Posterior vena cava (tissue), 2 donors: ENCODE results near the gene CYB5R3. TPM values are rescaled to one million over a fixed set of nuclear protein-coding genes. Genes with fewer than 3 reads are reported as not detected.

ENCODE experiments used
- DNase-seq: peaks from one replicate; pipeline ENCODE4 v3.0.0-alpha.2; 2020; ENCODE audit warnings: low spot score
- intact Hi-C, 2 donors: fragments of 100-400 bp; cut with DNase I; formaldehyde crosslinking; loops; one replicate each; pipeline versions ENCODE4 v1.14.1 to v1.14.2; 2022 to 2023
- long read RNA-seq, 2 donors: library from polyadenylated mRNA; unstranded; transcript quantifications; one replicate each; pipeline ENCODE4 v2.0.0, GENCODE V29; 2020 to 2021
- total RNA-seq, 2 donors: library from RNA; stranded (reverse); fragmentation: NEBNext Ultra II Directional; extraction: Animal tissue kit (Norgen Biotek cat#: 25700); gene quantifications; one replicate each; pipeline ENCODE4 v1.2.1, GENCODE V29; 2021
- donor health status: DM: yes; HTN: yes; CAD: no.
- donor health status: DM: yes; HTN: yes; CAD: no.

CYB5R3 gene
- 100 to 1,000 TPM; 443 to 468 TPM for total RNA-seq
- long read RNA-seq, donor 1, transcript CYB5R3-201 (9 exons, 2,124 nt), result major isoform, 398 of 474 reads
- long read RNA-seq, donor 1, transcript CYB5R3-204 (8 exons, 1,849 nt), result minor isoform, 32 of 474 reads
- long read RNA-seq, donor 1, partial matches to known transcripts, result 10 of 474 reads
- long read RNA-seq, donor 1, other reads (novel, unspliced or antisense), result 31 of 474 reads
- long read RNA-seq, donor 2, transcript CYB5R3-204 (8 exons, 1,849 nt), result minor isoform, 22 of 1,358 reads
- long read RNA-seq, donor 2, transcript CYB5R3-208 (6 exons, 3,938 nt), result minor isoform, 7 of 1,358 reads
- long read RNA-seq, donor 2, transcript CYB5R3-201 (9 exons, 2,124 nt), result major isoform, 1,219 of 1,358 reads
- long read RNA-seq, donor 2, partial matches to known transcripts, result 35 of 1,358 reads
- long read RNA-seq, donor 2, other reads (novel, unspliced or antisense), result 73 of 1,358 reads

DNA sequence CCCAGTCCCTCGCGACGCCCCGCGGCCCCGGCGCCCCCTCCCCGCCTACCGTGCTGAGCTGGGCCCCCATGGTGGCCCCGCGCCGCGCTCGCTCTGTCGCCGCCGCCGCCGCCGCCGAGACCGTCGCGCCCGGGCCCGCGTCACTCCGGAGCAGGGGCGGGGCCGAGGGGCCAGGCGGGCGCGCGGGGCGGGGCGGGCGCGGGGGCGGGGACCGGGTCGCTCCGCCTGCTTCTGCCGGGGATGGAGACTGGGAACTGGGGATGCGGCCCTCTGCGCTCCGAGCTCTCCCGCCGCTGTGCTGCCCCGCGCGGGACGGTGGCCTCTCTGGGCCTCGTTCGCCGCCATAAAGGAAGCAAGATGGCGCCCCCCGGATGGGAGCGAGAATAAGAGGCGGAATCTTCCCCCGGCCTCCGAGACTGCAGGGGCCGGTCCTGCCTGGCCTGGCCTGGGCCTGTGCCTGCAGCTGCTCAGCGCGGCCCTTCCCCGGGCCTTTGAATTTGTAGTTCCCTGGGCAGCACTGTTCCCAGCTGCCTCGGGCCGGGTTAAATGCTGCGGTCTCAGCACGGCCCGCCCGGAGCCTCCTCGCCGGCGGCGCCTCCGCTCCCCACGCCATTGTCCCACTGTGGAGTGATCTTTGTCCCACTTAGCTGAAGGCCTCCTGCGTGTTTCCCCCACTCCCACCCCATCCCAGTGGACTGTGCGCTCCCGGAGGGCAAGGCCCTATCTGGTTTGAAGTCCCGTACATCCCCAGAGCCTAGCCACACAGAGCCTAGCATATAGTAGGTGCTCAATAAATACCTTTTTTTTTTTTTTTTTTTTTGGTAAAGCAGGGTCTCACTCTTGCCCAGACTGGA, at the start of gene CYB5R3:
Gene CYB5R3 (minus strand): TSS at position 147 of the 854 bp plus-strand sequence. CDS start 77 bp downstream, at position 70.
- peak; percentile 95 for DNase-seq
- intact Hi-C loops, result no loop called here

DNA sequence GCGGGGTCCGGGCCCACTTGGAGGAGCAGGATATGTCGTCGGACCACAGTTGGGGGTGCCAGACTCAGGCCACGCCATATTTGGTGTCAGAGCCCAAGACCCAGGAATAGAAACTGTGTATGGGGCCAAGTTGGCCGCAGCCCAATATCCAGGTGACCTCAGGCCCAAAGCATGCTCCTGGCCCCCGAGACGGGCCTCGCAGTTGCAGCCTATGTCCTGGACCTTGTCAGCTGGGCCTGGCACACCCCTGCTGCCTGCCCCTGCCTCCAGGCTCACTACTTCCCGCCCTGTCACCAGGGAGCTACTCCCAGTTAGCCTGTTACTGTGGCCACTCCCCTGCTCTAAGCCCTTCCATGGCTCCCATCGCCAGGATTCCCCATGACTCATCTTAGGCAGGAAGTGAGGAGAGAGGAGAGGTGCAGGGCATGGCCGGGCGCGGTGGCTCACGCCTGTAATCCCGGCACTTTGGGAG, 48.4 kb upstream of the CYB5R3 start:
- DNase-seq, result peak; percentile 92
- intact Hi-C loops, result no loop called here

DNA sequence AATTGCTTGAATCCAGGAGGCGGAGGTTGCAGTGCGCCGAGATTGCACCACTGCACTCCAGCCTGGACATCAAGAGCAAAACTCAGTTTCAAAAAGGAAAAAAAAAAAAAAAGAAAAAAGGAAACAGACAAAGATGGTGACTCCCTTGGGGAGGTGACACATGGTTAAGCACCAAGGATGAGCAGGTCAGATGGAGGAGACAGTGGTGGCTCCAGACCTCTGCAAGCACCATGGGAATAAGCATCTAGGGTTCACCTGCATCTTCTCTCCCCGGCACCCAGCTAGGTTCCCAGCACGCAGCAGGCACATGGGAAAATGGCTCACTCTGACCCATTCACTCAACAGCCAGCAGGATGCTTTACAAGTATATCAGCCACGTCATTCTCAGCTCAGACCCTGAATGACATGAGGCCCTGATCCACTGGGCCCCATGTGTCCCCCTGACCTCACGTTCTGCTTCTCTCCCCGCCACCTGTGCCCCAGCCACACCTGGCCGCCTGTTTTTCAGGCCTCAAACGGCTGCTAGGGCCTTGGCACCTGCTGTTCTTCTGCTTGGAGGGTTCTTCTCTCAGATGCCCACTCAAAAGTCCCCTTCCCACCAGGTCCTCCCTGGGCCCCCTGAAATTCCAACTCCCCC, 47.3 kb upstream of the CYB5R3 start:
- no peak for DNase-seq
- intact Hi-C loops, result no loop called here

DNA sequence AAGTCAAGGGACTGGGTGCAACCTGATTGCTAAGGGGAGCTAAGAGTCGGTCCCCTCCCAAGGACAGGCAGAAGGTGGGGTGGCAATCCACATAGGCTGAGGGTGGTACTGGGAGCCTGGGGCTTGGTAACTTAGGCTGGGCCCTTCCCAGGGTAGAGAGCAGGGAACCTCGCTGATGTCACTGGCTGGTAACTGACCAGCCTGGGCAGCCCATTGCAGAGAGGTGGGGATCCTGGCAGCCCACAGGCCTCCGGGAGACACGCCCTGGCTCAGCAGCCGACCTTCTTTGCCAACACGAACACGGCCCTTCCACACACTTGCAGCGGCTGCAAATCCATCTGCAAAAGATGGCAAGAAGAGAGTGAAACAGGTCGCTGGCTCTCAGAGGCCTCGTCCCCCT, 46.1 kb upstream of the CYB5R3 start:
- intact Hi-C loops, result no loop called here
- no peak for DNase-seq

DNA sequence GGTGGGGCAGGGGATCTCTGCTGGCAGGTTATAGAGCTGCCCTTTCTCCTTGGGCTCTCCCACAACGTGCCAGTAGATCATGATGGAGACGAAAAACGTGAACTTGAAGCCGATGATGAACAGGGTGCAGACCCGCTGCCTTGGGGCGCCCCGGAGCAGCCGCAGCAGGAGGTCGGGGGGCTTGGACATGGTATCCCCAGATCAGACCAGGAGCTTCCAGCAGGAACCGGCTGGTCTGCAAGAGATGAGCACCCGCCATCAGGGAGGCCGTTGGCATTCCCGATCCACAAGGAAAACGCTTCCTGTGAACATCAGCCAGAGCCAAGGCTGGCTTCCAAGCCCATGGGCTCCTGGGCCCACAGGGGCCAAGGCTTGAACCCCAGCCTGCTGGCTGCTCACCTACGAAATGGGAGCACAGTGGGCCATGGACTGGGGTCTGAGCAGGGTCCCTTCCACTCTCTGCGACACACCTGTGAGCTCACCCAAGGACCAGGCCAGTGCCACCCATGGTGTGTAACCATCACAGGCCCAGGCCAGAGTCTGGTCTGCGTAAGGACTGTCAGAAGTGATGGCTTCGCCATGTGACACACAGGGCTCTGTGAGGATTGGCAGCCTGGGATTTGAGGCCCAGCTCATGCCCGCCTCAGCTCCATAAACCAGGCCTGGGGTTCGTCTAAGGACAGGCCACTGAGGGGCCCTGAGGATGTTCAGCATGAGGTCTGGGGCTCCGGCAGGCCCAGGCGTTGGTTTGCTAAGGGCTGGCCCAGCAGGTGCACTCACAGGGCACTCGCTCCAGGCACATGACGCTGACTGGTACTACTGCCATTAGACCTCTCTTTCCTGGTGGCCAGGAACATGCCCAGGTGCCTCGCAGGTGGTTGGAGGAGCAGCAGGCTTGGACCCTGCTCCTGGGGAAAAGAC, 44.8 kb upstream of the CYB5R3 start:
- intact Hi-C loops, result no loop called here

DNA sequence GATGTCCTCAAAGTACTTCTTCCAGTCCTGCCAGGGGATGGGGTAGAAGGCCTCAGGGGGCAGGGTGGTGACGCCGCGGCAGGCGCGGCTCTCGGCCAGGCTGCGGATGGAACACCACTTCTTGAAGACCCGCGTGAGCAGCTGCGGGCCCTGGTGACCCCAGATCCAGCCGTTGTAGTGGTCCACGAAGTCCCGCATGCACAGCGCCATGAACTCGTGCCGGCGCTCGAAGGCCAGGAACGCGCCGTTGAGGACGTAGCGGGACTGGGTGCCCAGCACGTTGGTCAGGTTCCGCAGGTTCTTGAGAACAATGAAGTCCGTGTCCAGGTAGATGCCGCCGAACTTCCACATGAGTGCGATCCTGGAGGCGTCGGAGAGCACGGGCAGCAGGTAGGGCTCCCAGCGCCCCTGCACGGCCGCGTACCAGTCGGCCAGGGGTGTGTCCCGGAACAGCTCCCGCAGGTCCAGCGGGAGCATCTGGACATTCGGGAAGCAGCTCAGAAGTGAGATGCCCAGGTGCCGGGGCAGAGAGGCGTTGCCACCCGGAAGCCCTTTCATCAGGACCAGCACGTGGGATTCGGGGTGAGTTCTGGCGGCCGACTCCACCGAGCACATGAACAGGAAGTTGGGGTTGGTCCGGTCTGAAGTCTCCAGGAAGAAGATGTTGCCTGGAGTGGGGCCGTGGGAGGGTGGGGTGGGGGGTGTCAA, 44.0 kb upstream of the CYB5R3 start:
- DNase-seq, result no peak
- intact Hi-C loops, result no loop called here

More for the DNA sequence above, 44.8 kb upstream of the CYB5R3 start:
- no peak for DNase-seq

DNA sequence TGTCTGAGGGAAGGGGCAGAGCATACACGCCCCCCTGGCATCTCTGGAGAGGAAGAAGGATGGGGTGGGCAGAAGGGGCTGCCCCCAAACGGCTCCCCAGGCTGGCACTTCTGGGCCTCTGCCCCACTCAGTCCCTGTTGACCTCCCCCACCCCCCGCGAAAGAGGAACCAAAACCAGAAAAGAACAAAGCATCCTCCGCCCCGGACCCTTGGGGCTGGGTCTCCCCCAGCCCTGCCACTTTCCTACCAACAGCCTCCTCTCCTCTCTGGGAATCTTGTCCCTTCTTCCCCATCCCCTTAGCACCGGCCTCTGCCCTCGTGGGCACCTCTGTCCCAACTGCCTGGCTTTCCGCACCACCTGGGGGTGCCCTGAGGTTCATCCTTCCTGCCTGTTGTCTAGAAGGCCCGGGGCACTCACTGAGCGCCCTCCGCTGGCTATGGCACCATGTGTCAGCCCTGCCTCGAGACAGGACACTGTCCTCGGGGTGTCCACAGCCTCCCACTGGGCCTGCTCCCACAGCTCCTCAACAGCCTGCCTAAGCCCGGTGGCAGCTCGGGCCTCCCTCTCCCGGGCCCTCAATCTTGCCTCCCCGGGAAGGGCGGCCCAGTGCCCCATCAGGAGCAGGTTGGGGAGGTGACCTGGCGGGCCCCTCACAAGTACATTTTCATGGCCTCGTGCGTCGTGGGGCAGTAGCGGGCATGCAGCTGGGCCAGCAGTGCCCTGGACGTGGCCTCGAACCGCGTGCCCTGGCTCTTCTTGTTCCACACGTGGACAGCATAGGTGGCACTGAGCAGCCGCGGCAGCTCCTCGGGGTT, 43.3 kb upstream of the CYB5R3 start:
- DNase-seq, result no peak
- intact Hi-C loops, result no loop called here

DNA sequence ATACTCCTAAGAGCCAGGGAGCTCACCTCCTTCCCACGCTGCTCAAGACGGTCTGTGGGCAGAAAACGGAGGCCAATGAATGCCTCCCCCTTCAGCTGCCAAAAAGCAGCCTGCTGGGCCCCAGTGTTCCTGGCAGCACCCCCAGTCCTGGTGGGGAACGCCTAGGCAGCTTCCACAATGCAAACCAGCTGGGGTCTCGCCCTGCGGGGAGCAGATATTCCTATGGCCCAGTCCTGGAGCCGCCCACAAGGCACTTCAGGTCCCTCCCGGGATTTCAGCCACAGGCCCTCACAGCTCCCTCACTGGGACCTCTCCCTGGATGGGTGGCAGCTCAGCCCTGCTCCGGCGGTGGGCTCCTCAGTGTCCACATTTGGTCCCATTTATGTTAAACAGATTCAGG, 42.2 kb upstream of the CYB5R3 start:
- no peak for DNase-seq

DNA sequence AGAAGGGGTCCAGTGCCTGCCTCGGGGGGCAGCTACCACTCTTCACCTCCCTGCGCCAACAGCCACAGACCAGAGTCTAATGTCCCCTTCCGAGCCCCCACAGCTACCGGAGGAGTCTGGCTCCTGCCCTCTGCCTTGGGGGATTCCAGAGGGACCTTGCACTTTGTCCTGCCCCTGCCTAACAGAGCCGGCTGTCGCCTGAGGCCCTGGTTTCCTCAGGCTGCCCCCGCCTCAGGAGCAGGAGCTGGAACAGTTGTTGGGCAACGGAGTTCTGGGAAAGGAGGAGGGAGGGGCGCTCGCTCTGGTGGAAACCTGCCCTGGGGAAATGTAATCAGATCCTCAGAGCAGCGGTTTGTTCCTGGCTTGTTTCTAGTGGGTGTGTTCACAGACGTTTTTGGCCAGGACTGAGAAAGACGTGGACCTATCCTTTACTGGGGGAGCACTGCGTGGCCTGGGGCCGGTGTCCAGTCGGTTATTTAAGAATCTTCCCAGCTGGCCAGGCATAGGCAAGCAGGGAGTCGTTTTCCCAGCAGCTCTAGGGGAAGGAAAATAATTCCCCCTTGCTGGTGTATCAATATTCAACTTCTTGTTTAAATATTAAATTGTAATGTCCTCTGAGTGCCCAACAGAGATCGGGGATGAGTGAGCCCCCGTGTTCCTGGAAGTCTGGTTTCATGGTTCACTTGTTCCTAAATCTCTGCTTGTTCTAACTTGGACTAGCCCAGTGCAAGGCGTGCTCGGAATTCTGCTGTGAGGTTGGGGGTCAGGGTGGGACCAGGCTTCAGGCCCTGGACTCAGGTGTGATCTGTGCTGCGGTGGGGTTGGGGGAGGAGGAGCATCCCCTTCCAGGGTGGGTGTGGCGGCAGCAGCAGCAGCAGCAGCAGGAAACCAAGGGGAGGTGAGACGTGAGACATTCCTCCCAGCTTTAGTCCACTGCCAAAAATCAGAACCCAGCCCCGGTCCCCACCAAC, 39.3 kb upstream of the CYB5R3 start:
- DNase-seq, result peak; percentile 95
- intact Hi-C loops, result loop anchor here in 1 of 2 donors (5.0 kb wide), 1 partner anchor 69 kb away; no protein-coding TSS in a partner anchor

More for the DNA sequence above, 42.2 kb upstream of the CYB5R3 start:
- intact Hi-C loops, result no loop called here

DNA sequence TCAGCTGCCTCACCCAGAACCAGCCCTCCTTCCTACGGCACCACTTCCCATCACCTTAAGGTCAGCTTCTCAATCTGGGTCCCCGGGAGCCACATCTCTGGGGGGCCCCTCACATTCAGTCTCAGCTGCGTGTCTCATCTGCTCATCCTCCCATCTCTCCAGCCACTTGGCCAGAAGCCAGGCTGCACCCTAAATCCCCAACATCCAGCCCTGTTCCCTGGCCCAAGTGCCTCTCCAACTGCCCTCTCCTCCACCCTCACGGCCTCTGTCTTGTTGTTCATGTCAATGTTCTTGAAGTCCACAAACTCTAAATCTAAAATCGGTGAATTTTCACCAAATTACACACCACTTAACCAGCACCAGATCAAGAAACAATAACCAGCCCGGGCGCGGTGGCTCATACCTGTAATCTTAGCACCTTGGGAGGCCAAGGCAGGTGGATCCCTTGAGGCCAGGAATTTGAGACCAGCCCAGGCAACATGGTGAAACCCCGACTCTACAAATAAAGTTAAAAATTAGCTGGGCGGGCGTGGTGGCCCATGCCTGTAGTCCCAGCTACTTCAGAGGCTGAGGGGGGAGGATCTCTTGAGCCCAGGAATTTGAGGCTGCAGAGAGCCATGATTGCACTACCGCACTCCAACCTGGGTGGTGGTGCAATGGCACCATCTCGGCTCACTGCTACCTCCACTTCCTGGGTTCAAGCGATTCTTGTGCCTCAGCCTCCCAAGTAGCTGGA, 37.7 kb upstream of the CYB5R3 start:
- intact Hi-C loops, result loop anchor here in 1 of 2 donors (5.0 kb wide), 1 partner anchor 70 kb away; no protein-coding TSS in a partner anchor
- DNase-seq, result no peak

DNA sequence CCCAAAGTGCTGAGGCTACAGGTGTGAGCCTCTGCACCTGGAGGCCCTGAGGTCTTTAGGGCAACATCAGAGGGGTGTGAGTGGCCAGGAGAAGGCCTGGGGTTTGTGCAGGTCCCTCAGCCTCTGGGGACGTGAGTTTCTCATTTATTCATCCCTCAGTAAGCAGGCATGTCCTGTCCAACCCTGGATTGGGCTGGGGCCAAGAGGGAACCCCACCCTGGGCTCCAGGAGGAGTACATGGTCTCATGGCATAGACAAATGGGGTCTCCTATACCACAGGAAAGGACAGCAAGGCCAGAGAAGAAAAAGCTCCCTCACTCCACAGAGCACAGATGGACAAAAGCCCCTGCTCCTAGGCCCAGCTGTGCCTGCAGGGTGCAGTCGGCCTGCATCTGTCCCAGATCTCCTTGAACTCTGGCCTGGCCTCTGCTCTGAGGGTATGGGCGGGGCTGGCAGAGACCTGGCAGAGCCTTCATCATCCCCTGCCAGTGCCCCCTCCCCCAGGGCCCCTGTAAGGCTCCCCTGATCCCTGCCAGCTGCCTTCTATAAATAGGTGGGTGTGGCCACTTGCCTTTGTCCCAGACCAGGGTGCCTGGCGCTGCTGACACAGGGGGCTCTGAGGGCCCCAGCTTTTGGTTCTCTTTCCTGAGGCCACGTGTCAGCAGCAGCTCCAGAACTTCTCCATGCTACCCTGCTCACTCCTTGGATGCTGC, 36.9 kb upstream of the CYB5R3 start:
- intact Hi-C loops, result loop anchor here in 1 of 2 donors (5.0 kb wide), 1 partner anchor 71 kb away; no protein-coding TSS in a partner anchor
- DNase-seq, result no peak

DNA sequence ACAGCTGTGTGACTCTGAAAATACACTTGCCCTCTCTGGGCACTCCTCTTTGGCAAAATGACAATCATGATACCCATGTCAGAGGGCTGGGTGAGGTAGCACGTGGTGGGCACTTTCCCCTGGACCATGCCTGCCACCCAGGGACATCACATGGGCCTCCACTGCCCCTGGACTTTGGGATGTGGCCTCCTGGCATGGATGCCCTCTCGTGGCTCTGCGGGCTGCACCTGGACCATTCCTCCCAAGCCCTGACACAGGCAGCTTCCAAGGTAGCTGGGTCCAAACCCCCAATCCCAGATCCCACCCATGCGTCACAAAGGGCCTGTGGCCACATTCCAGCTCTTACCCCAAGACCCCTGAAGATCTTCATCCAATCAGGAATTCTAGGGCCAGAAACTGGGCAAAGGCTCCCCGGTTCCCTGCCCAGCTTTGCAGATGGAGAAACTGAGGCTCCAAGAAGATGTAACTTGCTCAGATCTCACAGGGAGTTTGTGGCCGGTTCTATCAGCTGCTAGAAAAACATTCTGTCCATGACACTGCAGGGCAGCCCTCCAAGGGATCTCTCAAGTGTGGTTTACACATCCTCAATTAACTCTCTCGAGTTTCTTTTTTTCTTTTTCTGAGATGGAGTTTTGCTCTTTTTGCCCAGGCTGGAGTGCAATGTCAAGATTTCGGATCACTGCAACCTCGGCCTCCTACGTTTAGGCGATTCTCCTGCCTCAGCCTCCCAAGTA, 35.4 kb upstream of the CYB5R3 start:
- intact Hi-C loops, result loop anchor here (5.0 kb wide), 2 partner anchors 38 to 73 kb away; partner anchors contain the start of gene A4GALT (in 1 of the 2)
- DNase-seq, result no peak

DNA sequence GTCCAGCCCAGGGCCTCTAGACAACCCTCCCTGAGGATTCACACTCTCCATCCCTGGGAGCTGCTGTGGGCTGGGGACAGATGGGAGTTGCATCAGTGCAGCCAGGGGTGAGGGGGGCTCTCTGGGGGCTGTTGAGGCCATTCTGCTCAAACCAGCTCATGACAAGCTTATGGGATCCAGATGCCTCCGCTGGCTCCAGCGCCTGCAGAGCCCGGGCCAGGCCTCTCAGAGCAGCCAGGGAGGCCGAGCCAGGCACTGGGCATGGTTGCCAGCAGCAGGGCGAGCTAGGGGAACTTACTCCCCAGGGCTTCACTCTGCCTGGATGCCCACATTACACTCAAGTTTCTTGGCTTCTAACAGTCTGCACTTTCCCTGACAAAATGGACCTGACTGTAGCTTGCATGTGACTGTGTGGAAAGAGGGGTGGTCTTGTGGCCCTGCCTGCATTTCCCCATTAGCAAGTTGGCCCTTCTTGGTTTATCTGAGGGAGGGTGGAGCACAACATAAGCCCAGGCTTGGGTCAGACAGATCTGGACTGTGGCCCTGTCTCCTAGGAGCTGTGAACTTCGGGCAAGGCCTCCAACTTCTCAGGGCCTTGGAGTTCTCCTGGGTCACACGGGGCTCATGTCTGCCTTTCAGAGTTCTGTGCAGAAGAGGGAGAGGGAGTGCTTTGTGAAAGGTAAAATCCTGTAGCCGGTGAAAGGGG, 34.5 kb upstream of the CYB5R3 start:
- peak; percentile 84 for DNase-seq
- intact Hi-C loops, result loop anchor here in 1 of 2 donors (5.0 kb wide), 1 partner anchor 39 kb away; the partner anchor contains the start of gene A4GALT
